GM12892 (cell line): ENCODE measurements around the gene PLAC8. TPM values are rescaled to one million over a fixed set of nuclear protein-coding genes. Genes with fewer than 3 reads are reported as not detected.
"Not testable (repeated sequence)": the region's sequence is repeated elsewhere in the genome, so short reads cannot be mapped to it uniquely, and the experiment has no call there.

ENCODE experiments used
- DNase-seq: peaks from one replicate; pipeline ENCODE4 v3.0.0; 2011; ENCODE audit not compliant: insufficient read length
- FAIRE-seq: peaks from 2 replicates; lab custom pipeline; 2011; peaks lifted over from hg19 to GRCh38; lab: Jason Lieb, UNC
- POLR2A ChIP-seq: IDR thresholded peaks from 2 replicates; pipeline ENCODE4 v1.6.1; 2011; ENCODE audit warnings: low read depth, low read length, control low read depth
- POLR2AphosphoS5 ChIP-seq: IDR thresholded peaks from 2 replicates; pipeline ENCODE4 v1.6.1; 2011; ENCODE audit warnings: low read depth, low read length, control low read depth
- TAF1 ChIP-seq: IDR thresholded peaks from 2 replicates; pipeline ENCODE4 v1.6.1; 2011; ENCODE audit warnings: low read depth, mild to moderate bottlenecking, control low read depth, low read length, borderline replicate concordance
- polyA plus RNA-seq: library from polyadenylated mRNA; unstranded; fragments of >200 nt; gene quantifications from one replicate; pipeline ENCODE4 v1.2.1, GENCODE V29; 2012; ENCODE audit warnings: missing spikeins, inconsistent platforms; ENCODE audit not compliant: missing spikeins

PLAC8 gene
- 102 TPM for polyA plus RNA-seq

GRCh38 chr4:83114576-83114975, at the start of gene PLAC8:
Gene PLAC8, minus strand, starts transcription at chr4:83114729. Its CDS starts 6,808 bp downstream, at chr4:83107921.
- FAIRE-seq: peak; percentile 68
- no peak for DNase-seq
- TF ChIP-seq POLR2A (peak; percentile 64), TAF1 (0 out of 2 replicates have a peak, but pooled peaks have one; percentile 45), POLR2AphosphoS5 (no peak)

DNA sequence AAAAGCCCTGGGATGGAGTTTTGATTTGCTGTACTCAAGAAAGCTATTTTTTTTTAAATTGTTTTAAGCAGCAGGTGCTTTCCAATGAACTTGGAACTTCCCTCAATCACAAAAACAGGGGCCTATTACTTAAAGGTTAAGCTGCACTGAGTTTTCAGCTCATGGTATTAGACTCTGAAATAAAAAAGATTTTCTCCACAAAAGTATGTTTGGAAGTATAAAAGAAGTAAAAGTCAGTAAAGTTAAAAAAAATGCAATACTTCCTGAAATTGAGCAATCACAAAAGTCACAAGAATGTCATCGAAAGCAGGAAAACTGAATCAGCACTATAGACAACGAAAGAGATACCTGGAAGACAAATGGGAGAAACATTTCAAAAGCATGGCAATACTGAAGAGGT, 38.9 kb upstream of the PLAC8 start:
- TF ChIP-seq POLR2A (no peak), TAF1 (no peak), POLR2AphosphoS5 (no peak)
- DNase-seq (no peak), FAIRE-seq (no peak)

- TF ChIP-seq POLR2AphosphoS5 (no peak), TAF1 (no peak), POLR2A (no peak)
- no peak for DNase-seq
- no peak for FAIRE-seq
Measured at GRCh38 chr4:83152746-83153145, 38.2 kb upstream of the PLAC8 start.

GRCh38 chr4:83151651-83152050, 37.1 kb upstream of the PLAC8 start:
- TF ChIP-seq POLR2A (no peak), TAF1 (no peak), POLR2AphosphoS5 (no peak)
- no peak for DNase-seq
- FAIRE-seq: no peak

GRCh38 chr4:83150653-83151330, 36.3 kb upstream of the PLAC8 start:
- FAIRE-seq (no peak), DNase-seq (no peak)
- no peak for TF ChIP-seq POLR2A
- TF ChIP-seq TAF1: no peak
- no peak for TF ChIP-seq POLR2AphosphoS5

DNA sequence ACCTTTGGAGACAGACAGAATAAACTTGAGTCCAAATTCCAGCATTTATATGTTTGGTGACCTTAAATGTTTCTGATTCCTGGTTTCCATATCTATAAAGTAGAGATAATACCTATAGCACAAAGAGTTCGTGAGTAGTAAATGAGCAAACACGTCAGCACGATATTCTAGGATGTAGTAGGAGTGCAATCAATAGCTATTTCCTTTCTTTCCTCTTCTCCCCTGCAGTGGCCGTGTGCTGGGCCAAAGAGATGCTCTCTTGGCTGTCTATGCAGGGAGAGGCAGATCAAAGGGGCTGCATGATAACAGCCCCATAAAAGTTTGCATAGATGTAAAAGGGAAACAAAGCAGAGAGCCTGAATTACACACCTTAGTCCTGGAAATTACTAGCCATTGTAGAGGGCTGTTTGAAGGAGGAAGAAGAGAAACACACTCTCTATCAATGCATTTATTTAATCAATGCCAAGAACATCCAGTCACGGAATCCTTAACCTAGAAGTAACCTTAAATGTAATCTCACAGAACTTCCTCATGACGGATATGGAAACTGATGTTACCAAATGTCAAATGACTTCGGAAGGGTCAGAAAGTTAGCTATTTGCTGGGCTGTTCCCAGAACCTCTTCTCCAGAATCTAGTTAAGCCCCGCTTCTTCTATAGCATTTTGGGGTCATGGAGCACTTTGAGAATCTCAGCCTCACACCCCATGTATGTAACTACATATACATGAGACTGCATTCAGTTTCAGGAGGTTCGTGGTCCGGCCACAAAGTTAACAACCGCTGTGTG, 35.5 kb upstream of the PLAC8 start:
- DNase-seq (no peak), FAIRE-seq (no peak)
- no peak for TF ChIP-seq TAF1
- no peak for TF ChIP-seq POLR2A
- no peak for TF ChIP-seq POLR2AphosphoS5

DNA sequence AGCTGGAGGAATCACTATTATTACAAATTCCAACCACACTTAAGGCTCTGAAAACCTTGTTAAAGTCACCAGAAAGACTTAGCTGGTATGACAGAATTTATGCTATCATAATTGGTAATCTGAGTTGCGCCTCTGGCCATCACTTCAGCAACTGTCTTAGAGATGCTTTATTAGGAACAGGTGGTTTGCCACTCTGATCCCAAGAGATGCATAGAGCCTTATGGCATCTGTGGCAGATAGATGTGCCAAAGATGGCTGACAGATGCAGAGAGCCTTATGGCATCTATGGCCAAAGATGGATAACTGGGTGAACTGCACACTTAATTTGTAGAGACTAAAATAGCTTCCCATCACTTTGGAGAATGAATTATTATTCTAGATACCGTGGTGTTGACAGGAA, 32.3 kb upstream of the PLAC8 start:
- FAIRE-seq (no peak), DNase-seq (no peak)
- TF ChIP-seq TAF1: no peak
- TF ChIP-seq POLR2AphosphoS5: no peak
- no peak for TF ChIP-seq POLR2A

- not testable (repeated sequence) for DNase-seq, FAIRE-seq
Measured at GRCh38 chr4:83145776-83146175, 31.2 kb upstream of the PLAC8 start.

DNA sequence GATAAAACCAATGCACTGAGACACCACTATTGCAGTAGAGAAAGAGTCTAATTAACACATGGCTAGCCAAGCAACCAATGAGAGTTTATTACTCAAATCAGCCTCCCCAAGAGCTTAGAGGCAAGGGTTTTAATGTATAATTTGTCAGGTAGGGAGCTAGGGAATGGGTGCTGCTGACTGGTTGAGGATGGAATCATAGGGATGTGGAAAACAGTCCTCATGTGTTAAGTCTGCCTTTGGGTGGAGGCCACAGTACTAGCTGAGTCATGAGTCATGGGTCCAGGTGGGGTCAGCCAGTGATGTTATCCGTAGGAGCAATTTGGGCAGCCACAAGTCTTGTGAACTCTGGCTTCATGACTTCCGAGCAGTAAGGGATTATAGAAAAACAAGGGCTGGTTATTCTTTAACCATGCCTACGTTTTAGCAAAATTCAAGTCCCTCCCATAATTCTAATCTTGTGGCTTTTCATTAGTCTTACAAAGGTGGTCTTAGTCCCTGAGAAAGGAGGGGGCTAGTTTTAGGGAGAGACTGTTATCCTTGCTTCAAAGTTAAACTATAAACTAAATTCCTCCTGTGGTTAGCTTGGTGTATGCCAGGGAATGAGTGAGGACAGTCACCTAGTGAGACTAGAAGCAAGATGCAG, 25.1 kb upstream of the PLAC8 start:
- DNase-seq (no peak), FAIRE-seq (no peak)
- no peak for TF ChIP-seq TAF1
- no peak for TF ChIP-seq POLR2A
- no peak for TF ChIP-seq POLR2AphosphoS5

DNA sequence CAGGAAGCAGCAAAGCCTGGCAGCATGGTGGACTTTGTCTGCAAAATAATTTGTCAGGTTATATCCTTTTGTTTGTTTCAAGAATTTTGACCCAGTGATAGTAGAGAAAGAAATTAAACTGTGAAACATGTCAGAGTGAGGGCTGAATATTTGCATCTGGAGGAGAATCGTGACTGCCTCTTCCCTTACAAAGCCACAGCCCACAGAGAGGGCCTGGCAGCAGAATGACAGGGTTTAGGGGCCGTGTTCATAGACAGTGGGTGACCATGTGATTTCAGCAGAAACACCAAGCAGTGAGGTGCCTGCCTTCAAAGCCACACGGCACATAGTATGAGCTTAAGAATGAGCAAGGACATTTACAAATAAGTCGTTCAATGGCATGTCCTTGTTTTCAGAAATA, 24.4 kb upstream of the PLAC8 start:
- no peak for TF ChIP-seq POLR2A
- DNase-seq (no peak), FAIRE-seq (no peak)

GRCh38 chr4:83132065-83132464, 17.5 kb upstream of the PLAC8 start:
- DNase-seq (no peak), FAIRE-seq (peak; percentile 5)
- TF ChIP-seq TAF1 (no peak), POLR2A (no peak), POLR2AphosphoS5 (no peak)
